ENCODE data around the gene ERC2. TPM values are rescaled to one million over a fixed set of nuclear protein-coding genes. Genes with fewer than 3 reads are reported as not detected.

Gene ERC2
- polyA plus RNA-seq, 3 donors = not detected

GRCh38 chr3:56113908-56114307 is 354.4 kb downstream of the ERC2 start:
- Histone ChIP-seq H4K20me1 (ENCODE audit: insufficient read depth, low read length) (no peaks in the 10 kb centered on the region), H3K9ac (ENCODE audit: insufficient read depth, low read length, poor library complexity, severe bottlenecking) (no peak overlapping the region), H3K4me3 (replicated peaks in 1 of 3; ENCODE audit: low read depth in 2 of 3, low read length in 3 of 3) (no peak overlapping the region), H3K36me3 (replicated peaks in 1 of 2; ENCODE audit: control insufficient read depth in 1 of 2, insufficient read depth in 2 of 2, low read length in 2 of 2) (no peaks in the 10 kb centered on the region), H3K79me2 (ENCODE audit: insufficient read depth, low read length) (no peaks in the 10 kb centered on the region), H3K27ac (ENCODE audit: low read depth in 1 of 2, low read length in 2 of 2) (no peak overlapping the region), H2AFZ (ENCODE audit: insufficient read depth, low read depth, low read length, poor library complexity, severe bottlenecking) (no peak overlapping the region), H3K27me3 (ENCODE audit: control insufficient read depth in 2 of 2, insufficient read depth in 2 of 2, low read length in 2 of 2) (no peaks in the 10 kb centered on the region), H3K4me2 (replicated peaks; ENCODE audit: extremely low read depth, low read length, poor library complexity, severe bottlenecking) (no peak overlapping the region), H3K9me3 (replicated peaks in 1 of 2; ENCODE audit: control insufficient read depth in 1 of 2, insufficient read depth in 1 of 2, low read length in 2 of 2) (peaks cover 13 to 16% of the 10 kb centered on the region in 2 donors), H3K4me1 (ENCODE audit: control insufficient read depth in 1 of 2, insufficient read depth in 2 of 2, low read length in 2 of 2) (no peaks in the 10 kb centered on the region)
- TF ChIP-seq, protein P1, sequence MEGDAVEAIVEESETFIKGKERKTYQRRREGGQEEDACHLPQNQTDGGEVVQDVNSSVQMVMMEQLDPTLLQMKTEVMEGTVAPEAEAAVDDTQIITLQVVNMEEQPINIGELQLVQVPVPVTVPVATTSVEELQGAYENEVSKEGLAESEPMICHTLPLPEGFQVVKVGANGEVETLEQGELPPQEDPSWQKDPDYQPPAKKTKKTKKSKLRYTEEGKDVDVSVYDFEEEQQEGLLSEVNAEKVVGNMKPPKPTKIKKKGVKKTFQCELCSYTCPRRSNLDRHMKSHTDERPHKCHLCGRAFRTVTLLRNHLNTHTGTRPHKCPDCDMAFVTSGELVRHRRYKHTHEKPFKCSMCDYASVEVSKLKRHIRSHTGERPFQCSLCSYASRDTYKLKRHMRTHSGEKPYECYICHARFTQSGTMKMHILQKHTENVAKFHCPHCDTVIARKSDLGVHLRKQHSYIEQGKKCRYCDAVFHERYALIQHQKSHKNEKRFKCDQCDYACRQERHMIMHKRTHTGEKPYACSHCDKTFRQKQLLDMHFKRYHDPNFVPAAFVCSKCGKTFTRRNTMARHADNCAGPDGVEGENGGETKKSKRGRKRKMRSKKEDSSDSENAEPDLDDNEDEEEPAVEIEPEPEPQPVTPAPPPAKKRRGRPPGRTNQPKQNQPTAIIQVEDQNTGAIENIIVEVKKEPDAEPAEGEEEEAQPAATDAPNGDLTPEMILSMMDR (IDR thresholded peaks at IDR 0.05) = no peak
- DNase-seq = no peak
- Mint-ChIP-seq H3K27me3 (ENCODE audit: low read depth in 3 of 3) (peaks cover 0 to 6% (median 4%) of the 10 kb centered on the region in 3 donors), H3K27ac (peak overlapping the region in 1 of 7 donors; percentile 44), H3K36me3 (no peaks in the 10 kb centered on the region), H3K9me3 (peaks cover 2 to 18% (median 13%) of the 10 kb centered on the region in 7 donors), H3K4me3 (no peak overlapping the region), H3K4me1 (no peaks in the 10 kb centered on the region)
- no CpG with 5 or more reads among the region's 2 CpGs for WGBS (ENCODE audit: insufficient coverage)
- intact Hi-C loops (cut with micrococcal nuclease) = no loop called here

- no peak for DNase-seq
- H3K4me2 ChIP-seq (replicated peaks; ENCODE audit: extremely low read depth, low read length, poor library complexity, severe bottlenecking) = no peak overlapping the region
- H2AFZ ChIP-seq (ENCODE audit: insufficient read depth, low read depth, low read length, poor library complexity, severe bottlenecking) = no peak overlapping the region
- Mint-ChIP-seq H3K4me1 (no peaks in the 10 kb centered on the region), H3K9me3 (peaks cover 2 to 18% (median 13%) of the 10 kb centered on the region in 7 donors), H3K4me3 (no peak overlapping the region), H3K27me3 (ENCODE audit: low read depth in 3 of 3) (peaks cover 0 to 8% (median 2%) of the 10 kb centered on the region in 3 donors), H3K36me3 (no peaks in the 10 kb centered on the region), H3K27ac (no peak overlapping the region)
- no CpG with 5 or more reads among the region's 1 CpG for WGBS (ENCODE audit: insufficient coverage)
- no peaks in the 10 kb centered on the region for H3K27me3 ChIP-seq (ENCODE audit: control insufficient read depth in 2 of 2, insufficient read depth in 2 of 2, low read length in 2 of 2)
- H4K20me1 ChIP-seq (ENCODE audit: insufficient read depth, low read length) = no peaks in the 10 kb centered on the region
- no peaks in the 10 kb centered on the region for H3K4me1 ChIP-seq (ENCODE audit: control insufficient read depth in 1 of 2, insufficient read depth in 2 of 2, low read length in 2 of 2)
- H3K4me3 ChIP-seq (replicated peaks in 1 of 3; ENCODE audit: low read depth in 2 of 3, low read length in 3 of 3) = no peak overlapping the region
- H3K9ac ChIP-seq (ENCODE audit: insufficient read depth, low read length, poor library complexity, severe bottlenecking) = no peak overlapping the region
- H3K27ac ChIP-seq (ENCODE audit: low read depth in 1 of 2, low read length in 2 of 2) = no peak overlapping the region
- no peaks in the 10 kb centered on the region for H3K79me2 ChIP-seq (ENCODE audit: insufficient read depth, low read length)
- no peaks in the 10 kb centered on the region for H3K36me3 ChIP-seq (replicated peaks in 1 of 2; ENCODE audit: control insufficient read depth in 1 of 2, insufficient read depth in 2 of 2, low read length in 2 of 2)
- intact Hi-C loops (cut with micrococcal nuclease) = no loop called here
- peaks cover 13 to 16% of the 10 kb centered on the region in 2 donors for H3K9me3 ChIP-seq (replicated peaks in 1 of 2; ENCODE audit: control insufficient read depth in 1 of 2, insufficient read depth in 1 of 2, low read length in 2 of 2)
- TF ChIP-seq, protein P1 (IDR thresholded peaks at IDR 0.05) = no peak
These were observed 355.0 kb downstream of the ERC2 start for GRCh38 chr3:56113231-56113630.

All from CD14-positive monocyte (primary cell).